ENCODE data around the gene HPRT1.

The HPRT1 gene

GRCh38 chrX:134478374-134478773, 18.4 kb downstream of the HPRT1 start:
- DNase-seq: no peak

GRCh38 chrX:134480061-134480460, 20.1 kb downstream of the HPRT1 start:
- no peak for DNase-seq

GRCh38 chrX:134481339-134481738, 21.4 kb downstream of the HPRT1 start:
- no peak for DNase-seq

GRCh38 chrX:134482371-134482770, 22.4 kb downstream of the HPRT1 start:
- no peak for DNase-seq

- no peak for DNase-seq
Measured at GRCh38 chrX:134484039-134484438, 24.1 kb downstream of the HPRT1 start.

- no peak for DNase-seq
Measured at GRCh38 chrX:134501941-134502340, 42.0 kb downstream of the HPRT1 start.

- DNase-seq: no peak
Measured at GRCh38 chrX:134502686-134503085, 42.7 kb downstream of the HPRT1 start.

GRCh38 chrX:134512566-134512965, 52.6 kb downstream of the HPRT1 start:
- no peak for DNase-seq

GRCh38 chrX:134513091-134513490, 53.1 kb downstream of the HPRT1 start:
- DNase-seq: no peak

GRCh38 chrX:134520860-134521390, 61.0 kb downstream of the HPRT1 start:
- DNase-seq: no peak

GRCh38 chrX:134524181-134524580, 64.2 kb downstream of the HPRT1 start:
- DNase-seq: no peak

GRCh38 chrX:134525086-134525792, 65.3 kb downstream of the HPRT1 start:
- no peak for DNase-seq

GRCh38 chrX:134526399-134526798, 66.4 kb downstream of the HPRT1 start:
- no peak for DNase-seq

GRCh38 chrX:134528960-134529359, 69.0 kb downstream of the HPRT1 start:
- no peak for DNase-seq

GRCh38 chrX:134529481-134529880, 69.5 kb downstream of the HPRT1 start:
- DNase-seq: no peak

- no peak for DNase-seq
Measured at GRCh38 chrX:134530845-134531244, 70.9 kb downstream of the HPRT1 start.

- no peak for DNase-seq
Measured at GRCh38 chrX:134533352-134533751, 73.4 kb downstream of the HPRT1 start.

GRCh38 chrX:134533952-134534351, 74.0 kb downstream of the HPRT1 start:
- no peak for DNase-seq

- DNase-seq: no peak
Measured at GRCh38 chrX:134537179-134537955, 77.4 kb downstream of the HPRT1 start.

GRCh38 chrX:134538316-134538715, 78.4 kb downstream of the HPRT1 start:
- no peak for DNase-seq

- DNase-seq: no peak
Measured at GRCh38 chrX:134541906-134542305, 81.9 kb downstream of the HPRT1 start.

- peak; percentile 70 for DNase-seq
Measured at GRCh38 chrX:134542485-134542884, 82.5 kb downstream of the HPRT1 start.

- DNase-seq: no peak
Measured at GRCh38 chrX:134543288-134543687, 83.3 kb downstream of the HPRT1 start.

GRCh38 chrX:134544135-134544512, 84.2 kb downstream of the HPRT1 start:
- DNase-seq: no peak
